ENCODE results near the gene ENC1.

GRCh38 chr5:74638544-74638969, 2.0 kb downstream of the ENC1 start:
- TF ChIP-seq POLR2A (IDR thresholded peaks at IDR 0.05; ENCODE audit: low read depth, low read length) (no peak), POLR2AphosphoS5 (IDR thresholded peaks at IDR 0.05; ENCODE audit: low read depth, low read length) (no peak)
